Astrocyte of the spinal cord (primary cell): ENCODE measurements around the gene DHRS13.
A peak's percentile ranks its signal among the peaks of the same experiment; 100 is the strongest.
"Not testable (repeated sequence)": the region's sequence is repeated elsewhere in the genome, so short reads cannot be mapped to it uniquely, and the experiment has no call there.

Source experiments
- DNase-seq: peaks from one replicate; pipeline ENCODE4 v3.0.0; 2011; ENCODE audit warnings: low read depth, low spot score
- H3K4me3 ChIP-seq: 2 replicates; pipeline ENCODE4 v1.5.1; 2011; ENCODE audit warnings: low read depth, mild to moderate bottlenecking, low read length, moderate library complexity
- in situ Hi-C: cut with HindIII; loops from 2 replicates; pipeline ENCODE4 v1.10.0; 2017; ENCODE audit warnings: low sequenced_read_pairs
- TF ChIP-seq, protein P1 (sequence below): IDR thresholded peaks from 2 replicates; pipeline ENCODE4 v1.5.1; 2012; ENCODE audit warnings: low read depth, mild to moderate bottlenecking, low read length, inconsistent platforms

The DHRS13 gene

DNA sequence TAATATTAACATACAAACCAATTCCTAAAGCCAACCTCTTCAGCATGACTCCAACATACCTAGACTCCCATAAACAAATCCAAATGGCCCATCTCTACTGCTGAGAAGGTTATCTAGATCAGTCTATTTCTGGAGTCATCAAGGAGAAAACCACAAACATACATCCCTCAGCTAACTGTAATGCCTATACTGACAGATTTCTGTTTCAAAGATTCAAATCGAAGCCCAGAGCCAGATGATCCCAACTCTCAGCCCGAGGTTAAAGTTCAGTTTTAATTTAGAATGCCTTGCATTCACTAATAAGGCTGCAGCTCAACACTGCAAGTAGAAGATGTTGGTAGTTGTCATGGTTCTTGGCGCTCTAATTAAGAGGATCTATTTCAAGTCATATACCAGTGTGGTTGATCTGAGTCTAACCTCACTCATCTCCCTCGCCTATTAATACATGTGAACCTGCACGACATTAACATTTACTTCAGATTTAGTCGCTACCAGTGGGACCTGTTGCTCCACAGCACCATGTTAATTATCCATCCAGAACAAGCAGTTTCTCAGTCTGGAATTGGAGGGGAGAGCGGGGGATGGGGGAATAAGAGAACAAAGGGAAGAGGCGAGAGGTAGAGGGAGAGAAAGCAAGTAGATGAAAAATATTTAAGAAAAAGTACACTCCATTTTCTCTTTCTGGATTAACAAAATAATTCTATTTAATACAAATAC lies 33.0 kb upstream of the DHRS13 start:
- TF ChIP-seq, protein P1, sequence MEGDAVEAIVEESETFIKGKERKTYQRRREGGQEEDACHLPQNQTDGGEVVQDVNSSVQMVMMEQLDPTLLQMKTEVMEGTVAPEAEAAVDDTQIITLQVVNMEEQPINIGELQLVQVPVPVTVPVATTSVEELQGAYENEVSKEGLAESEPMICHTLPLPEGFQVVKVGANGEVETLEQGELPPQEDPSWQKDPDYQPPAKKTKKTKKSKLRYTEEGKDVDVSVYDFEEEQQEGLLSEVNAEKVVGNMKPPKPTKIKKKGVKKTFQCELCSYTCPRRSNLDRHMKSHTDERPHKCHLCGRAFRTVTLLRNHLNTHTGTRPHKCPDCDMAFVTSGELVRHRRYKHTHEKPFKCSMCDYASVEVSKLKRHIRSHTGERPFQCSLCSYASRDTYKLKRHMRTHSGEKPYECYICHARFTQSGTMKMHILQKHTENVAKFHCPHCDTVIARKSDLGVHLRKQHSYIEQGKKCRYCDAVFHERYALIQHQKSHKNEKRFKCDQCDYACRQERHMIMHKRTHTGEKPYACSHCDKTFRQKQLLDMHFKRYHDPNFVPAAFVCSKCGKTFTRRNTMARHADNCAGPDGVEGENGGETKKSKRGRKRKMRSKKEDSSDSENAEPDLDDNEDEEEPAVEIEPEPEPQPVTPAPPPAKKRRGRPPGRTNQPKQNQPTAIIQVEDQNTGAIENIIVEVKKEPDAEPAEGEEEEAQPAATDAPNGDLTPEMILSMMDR = no peak
- in situ Hi-C loops = no loop called here
- DNase-seq = no peak
- no peak overlapping the region for H3K4me3 ChIP-seq

DNA sequence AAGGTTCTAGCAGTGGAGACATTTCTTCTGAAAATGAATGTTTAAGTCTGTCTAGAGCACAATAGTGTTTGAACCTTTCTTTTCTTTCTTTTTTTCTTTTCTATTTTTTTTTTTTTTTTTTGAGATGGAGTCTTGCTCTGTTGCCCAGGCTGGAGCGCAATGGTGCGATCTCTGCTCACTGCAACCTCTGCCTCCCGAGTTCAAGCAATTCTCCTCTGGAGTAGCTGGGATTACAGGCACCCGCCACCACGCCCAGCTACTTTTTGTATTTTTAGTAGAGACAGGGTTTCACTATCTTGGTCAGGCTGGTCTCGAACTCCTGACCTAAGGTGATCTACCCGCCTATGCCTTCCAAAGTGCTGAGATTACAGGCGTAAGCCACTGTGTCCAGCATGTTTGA lies 31.6 kb upstream of the DHRS13 start:
- in situ Hi-C loops, H3K4me3 ChIP-seq, DNase-seq: not testable (repeated sequence)

DNA sequence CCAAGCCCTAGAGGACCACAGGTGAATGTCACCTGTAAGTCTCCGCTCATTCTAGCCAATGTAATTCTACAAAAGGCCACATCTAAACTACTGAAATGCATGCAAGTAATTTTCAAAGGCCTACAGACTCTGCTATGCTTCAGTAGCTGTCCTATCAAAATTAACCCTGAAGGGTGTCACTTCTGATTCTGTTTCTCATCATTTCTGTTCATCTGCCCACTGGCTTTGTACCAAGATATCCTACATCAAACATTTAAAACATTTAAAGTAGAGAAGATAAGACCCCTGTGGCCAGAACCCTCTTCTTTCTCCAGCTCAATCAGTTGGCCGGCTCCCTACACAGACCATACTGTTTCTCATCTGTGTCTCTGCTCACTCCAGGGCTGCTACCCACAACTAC lies 26.9 kb upstream of the DHRS13 start:
- TF ChIP-seq, protein P1 = no peak
- in situ Hi-C loops = no loop called here
- H3K4me3 ChIP-seq = no peak overlapping the region
- no peak for DNase-seq

GRCh38 chr17:28928061-28928460 lies 25.2 kb upstream of the DHRS13 start:
- no peak overlapping the region for H3K4me3 ChIP-seq
- peak; percentile 32 for DNase-seq
- TF ChIP-seq, protein P1 = no peak
- in situ Hi-C loops = no loop called here

DNA sequence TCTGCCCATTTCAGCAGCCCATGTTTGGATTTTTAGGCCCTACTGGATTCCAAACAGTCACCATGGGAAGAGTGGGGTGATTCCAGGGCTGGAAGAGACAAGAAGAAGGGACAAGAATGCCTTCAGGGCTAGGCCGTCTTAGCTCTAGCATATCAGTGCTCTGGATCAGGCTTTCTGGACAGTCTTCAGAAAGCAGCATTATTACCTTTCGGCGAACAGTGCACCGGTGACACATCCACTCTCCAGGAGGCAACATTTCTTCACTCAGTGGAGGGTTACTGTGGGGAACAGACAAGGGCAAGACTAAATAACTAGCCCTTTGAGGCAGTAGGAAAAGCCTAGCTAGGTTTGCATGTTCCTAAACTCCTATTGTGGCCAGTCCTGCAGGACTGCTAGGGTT lies 23.9 kb upstream of the DHRS13 start:
- no peak for DNase-seq
- TF ChIP-seq, protein P1 = no peak
- H3K4me3 ChIP-seq = no peak overlapping the region
- in situ Hi-C loops = no loop called here

DNA sequence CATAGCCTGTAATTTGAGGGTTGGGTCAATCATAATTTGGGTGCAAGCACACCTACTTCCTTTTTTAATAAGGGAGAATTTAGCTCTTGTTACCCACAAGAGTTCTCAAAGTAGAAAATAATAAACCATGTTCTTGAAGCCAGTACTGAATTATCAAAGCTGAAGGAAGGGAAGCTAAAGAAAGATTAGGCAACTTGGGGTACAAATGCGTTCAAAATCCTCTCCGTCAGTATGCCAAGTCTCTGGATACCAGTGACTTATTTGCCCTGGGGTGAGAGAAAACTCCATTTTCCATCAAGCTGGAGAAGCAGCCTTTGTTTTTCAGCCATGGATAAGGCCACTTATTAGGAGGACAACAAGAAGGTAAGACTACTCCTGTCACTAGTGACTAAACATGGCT lies 23.5 kb upstream of the DHRS13 start:
- H3K4me3 ChIP-seq = no peak overlapping the region
- DNase-seq = no peak
- in situ Hi-C loops = no loop called here
- TF ChIP-seq, protein P1 = no peak

DNA sequence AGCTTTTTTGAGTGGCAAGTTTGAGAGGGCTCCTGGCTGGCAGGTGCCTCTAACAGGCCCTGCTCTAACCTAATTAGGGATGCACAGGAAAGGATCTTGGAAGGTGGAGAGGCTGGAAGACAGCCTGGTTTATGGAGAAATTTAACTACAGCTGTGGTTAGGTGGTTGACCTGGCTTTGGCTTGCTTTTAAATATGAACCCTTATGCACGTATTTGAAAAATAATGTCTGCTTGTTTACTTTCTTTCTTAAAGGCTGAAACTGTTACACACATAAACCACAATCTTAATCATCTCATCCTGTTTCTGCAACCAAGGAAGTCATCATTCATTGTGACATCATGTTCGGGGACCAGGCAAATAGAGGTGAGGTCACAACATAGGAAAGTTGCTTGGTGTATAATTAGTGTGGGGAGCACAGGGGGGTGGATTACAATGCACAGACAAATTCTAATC lies 23.1 kb upstream of the DHRS13 start:
- in situ Hi-C loops = no loop called here
- no peak overlapping the region for H3K4me3 ChIP-seq
- TF ChIP-seq, protein P1 = no peak
- peak; percentile 83 for DNase-seq
